Esophagus muscularis mucosa (tissue), 4 donors: ENCODE results near the gene DIP2C. TPM values are rescaled to one million over a fixed set of nuclear protein-coding genes. Genes with fewer than 3 reads are reported as not detected.

Experiments used
- DNase-seq: peaks from one replicate; pipeline ENCODE4 v3.0.0-alpha.2; 2017; ENCODE audit errors: extremely low spot score
- H3K27ac ChIP-seq, 4 donors: fragments of 200-600 bp; sonication (generic); replicated peaks in 1 of 4; 1 replicate in 3 of 4; 2 replicates in 1 of 4; pipeline ENCODE4 v1.5.1; 2016 to 2019; ENCODE audit warnings: mild to moderate bottlenecking in 1 of 4
- H3K27me3 ChIP-seq, 4 donors: fragments of 200-600 bp; sonication (generic); one replicate each; pipeline versions ENCODE4 v1.5.1 to v1.6.0; 2016 to 2019
- H3K36me3 ChIP-seq, 4 donors: fragments of 200-600 bp; sonication (generic); one replicate each; pipeline ENCODE4 v1.5.1; 2016 to 2019
- H3K4me1 ChIP-seq, 4 donors: fragments of 200-600 bp; sonication (generic); one replicate each; pipeline ENCODE4 v1.5.1; 2016 to 2019
- H3K4me3 ChIP-seq, 4 donors: fragments of 200-600 bp; sonication (generic); 1 replicate in 2 of 4; 2 replicates in 2 of 4; pipeline ENCODE4 v1.5.1; 2016 to 2019; ENCODE audit warnings: mild to moderate bottlenecking in 4 of 4, moderate library complexity in 1 of 4
- H3K9me3 ChIP-seq, 4 donors: fragments of 200-600 bp; sonication (generic); 1 replicate in 3 of 4; 2 replicates in 1 of 4; pipeline ENCODE4 v1.5.1; 2016 to 2019
- EP300 ChIP-seq: sonication (generic); formaldehyde crosslinking; IDR thresholded peaks from one replicate; pipeline ENCODE4 v1.6.1; 2017; ENCODE audit warnings: antibody characterized with exemption
- POLR2A ChIP-seq: fragments of 450-650 bp; IDR thresholded peaks from one replicate; pipeline ENCODE4 v1.6.1; 2017; ENCODE audit warnings: antibody characterized with exemption, moderate library complexity, mild to moderate bottlenecking, low read depth
- POLR2AphosphoS5 ChIP-seq, 2 donors: sonication (generic); formaldehyde crosslinking; IDR thresholded peaks; one replicate each; pipeline ENCODE4 v1.6.1; 2017; ENCODE audit warnings: antibody characterized with exemption in 2 of 2
- WGBS: methylation state at CpG from one replicate; pipeline ENCODE4 v1.1.5; 2018; 5-methylcytosine and 5-hydroxymethylcytosine counted together
- intact Hi-C: fragments of 100-400 bp; cut with DNase I; formaldehyde crosslinking; loops from one replicate; pipeline ENCODE4 v1.15.1; 2023
- total RNA-seq, 4 donors: library from RNA; depleted of rRNA; stranded (reverse); fragments of >200 nt; gene quantifications; one replicate each; pipeline versions ENCODE4 v1.1.0 to v1.2.1, GENCODE V29; 2016
- TF ChIP-seq, protein P1 (sequence below), 3 experiments: fragments of 200-600 bp in 2 of 3; fragments of 450-650 bp in 1 of 3; sonication (generic) in 2 of 3; IDR thresholded peaks; one replicate each; pipeline ENCODE4 v1.5.1; 2017 to 2019; ENCODE audit warnings: antibody characterized with exemption in 3 of 3, mild to moderate bottlenecking in 2 of 3, moderate library complexity in 1 of 3

DIP2C gene
- total RNA-seq, 4 donors from 2014 or later: 38.6 to 66.4 (median 55.7) TPM

DNA sequence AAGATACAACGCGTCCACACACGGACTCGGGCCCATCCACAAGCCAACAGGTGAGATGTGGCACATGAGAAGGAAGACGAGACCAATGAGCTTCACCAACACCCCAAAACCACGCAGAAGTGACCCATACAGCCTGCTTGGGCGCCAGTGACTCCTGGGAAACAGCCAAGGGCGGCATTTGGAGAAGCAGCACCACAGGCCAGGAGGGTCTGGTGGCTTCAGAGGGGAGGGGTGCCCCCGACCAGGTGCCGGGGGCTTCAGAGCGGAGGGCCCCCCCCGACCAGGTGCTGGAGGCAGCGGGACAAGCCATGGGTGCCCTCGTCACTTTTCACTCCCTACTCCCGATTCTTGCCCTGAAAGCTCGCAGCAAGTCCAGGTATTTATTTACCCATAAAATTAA lies 140.1 kb downstream of the DIP2C start:
- intact Hi-C loops: no loop called here
- no peak overlapping the region for H3K4me3 ChIP-seq
- H3K27me3 ChIP-seq: no peaks in the 10 kb centered on the region
- H3K27ac ChIP-seq: peak overlapping the region in 1 of 4 donors; percentile 15
- no peaks in the 10 kb centered on the region for H3K36me3 ChIP-seq
- TF ChIP-seq, protein P1, sequence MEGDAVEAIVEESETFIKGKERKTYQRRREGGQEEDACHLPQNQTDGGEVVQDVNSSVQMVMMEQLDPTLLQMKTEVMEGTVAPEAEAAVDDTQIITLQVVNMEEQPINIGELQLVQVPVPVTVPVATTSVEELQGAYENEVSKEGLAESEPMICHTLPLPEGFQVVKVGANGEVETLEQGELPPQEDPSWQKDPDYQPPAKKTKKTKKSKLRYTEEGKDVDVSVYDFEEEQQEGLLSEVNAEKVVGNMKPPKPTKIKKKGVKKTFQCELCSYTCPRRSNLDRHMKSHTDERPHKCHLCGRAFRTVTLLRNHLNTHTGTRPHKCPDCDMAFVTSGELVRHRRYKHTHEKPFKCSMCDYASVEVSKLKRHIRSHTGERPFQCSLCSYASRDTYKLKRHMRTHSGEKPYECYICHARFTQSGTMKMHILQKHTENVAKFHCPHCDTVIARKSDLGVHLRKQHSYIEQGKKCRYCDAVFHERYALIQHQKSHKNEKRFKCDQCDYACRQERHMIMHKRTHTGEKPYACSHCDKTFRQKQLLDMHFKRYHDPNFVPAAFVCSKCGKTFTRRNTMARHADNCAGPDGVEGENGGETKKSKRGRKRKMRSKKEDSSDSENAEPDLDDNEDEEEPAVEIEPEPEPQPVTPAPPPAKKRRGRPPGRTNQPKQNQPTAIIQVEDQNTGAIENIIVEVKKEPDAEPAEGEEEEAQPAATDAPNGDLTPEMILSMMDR (IDR thresholded peaks at IDR 0.05): no peak
- TF ChIP-seq POLR2AphosphoS5 (IDR thresholded peaks at IDR 0.05) (no peak), POLR2A (no peak), EP300 (no peak)
- 86% methylated on average over 14 of the region's 16 CpGs for WGBS
- H3K9me3 ChIP-seq: no peaks in the 10 kb centered on the region
- no peak for DNase-seq
- H3K4me1 ChIP-seq: peaks cover 27 to 70% (median 62%) of the 10 kb centered on the region in 4 donors

DNA sequence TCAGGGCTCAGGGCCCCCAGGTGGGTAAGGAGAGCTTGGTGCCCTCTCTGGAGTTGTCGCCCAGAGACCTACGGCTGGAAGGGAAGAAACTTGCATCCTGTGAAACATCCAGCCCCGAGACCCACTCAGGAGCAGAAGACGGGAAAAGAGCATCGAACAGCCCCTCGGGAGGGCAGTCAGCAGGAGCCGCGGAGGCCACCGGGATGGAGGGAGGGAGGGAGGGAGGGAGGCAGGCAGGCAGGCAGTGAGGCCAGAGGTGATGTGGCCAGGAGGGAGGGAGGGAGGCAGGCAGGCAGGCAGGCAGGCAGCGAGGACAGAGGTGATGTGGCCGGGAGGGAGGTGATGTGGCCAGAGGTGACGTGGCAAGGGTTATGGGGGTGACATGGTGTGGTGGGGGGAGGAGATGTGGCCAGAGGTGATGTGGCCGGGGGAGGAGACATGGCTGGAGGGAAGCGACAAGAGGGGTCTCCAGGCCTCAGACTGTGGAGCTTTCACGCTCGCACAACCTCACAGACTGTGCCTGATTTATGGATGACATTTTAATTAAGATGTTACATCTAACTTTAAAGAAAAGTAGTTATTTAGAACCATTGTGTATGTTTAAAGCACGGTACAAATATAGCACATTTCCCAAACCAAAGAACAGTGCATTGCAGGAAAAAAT lies 141.1 kb downstream of the DIP2C start:
- no peak for TF ChIP-seq POLR2A
- TF ChIP-seq EP300: no peak
- TF ChIP-seq POLR2AphosphoS5 (IDR thresholded peaks at IDR 0.05): no peak
- TF ChIP-seq, protein P1 (IDR thresholded peaks at IDR 0.05): no peak
- Histone ChIP-seq H3K27me3 (no peaks in the 10 kb centered on the region), H3K9me3 (no peaks in the 10 kb centered on the region), H3K27ac (no peak overlapping the region), H3K4me1 (peaks cover 27 to 68% (median 59%) of the 10 kb centered on the region in 4 donors), H3K4me3 (no peak overlapping the region), H3K36me3 (no peaks in the 10 kb centered on the region)
- intact Hi-C loops: no loop called here
- no peak for DNase-seq
- 79% methylated on average over 17 of the region's 17 CpGs for WGBS

DNA sequence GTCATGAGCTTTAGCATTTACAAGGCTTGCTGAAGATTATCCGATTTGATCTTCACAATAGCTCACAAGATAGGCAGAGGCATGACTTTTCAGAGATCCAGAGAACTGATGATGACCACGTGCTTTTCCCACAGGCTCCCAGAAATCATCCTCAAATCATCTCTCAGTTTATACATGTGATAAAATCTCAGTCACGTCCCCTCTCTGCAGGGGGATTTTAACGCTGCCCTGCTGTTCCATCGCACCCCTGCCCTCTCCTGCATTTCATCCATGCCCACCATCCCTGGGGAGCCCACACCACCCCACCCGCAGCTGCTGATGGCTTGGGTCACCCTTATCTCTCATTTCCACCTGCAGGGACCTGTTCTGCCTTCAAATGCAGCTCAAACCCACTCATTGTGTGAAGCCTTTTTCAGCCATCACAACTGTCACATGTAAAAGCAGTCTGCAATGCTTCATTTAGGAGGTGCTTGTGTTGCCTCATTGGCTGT lies 141.8 kb downstream of the DIP2C start:
- peaks cover 21 to 68% (median 52%) of the 10 kb centered on the region in 4 donors for H3K4me1 ChIP-seq
- intact Hi-C loops: no loop called here
- H3K27me3 ChIP-seq: no peaks in the 10 kb centered on the region
- no peaks in the 10 kb centered on the region for H3K36me3 ChIP-seq
- H3K27ac ChIP-seq: peak overlapping the region in 2 of 4 donors; percentile 31 to 43
- H3K4me3 ChIP-seq: no peak overlapping the region
- DNase-seq: no peak
- no peaks in the 10 kb centered on the region for H3K9me3 ChIP-seq
- WGBS: 61% methylated on average over 6 of the region's 6 CpGs
- no peak for TF ChIP-seq POLR2AphosphoS5 (IDR thresholded peaks at IDR 0.05)
- TF ChIP-seq, protein P1 (IDR thresholded peaks at IDR 0.05): no peak
- no peak for TF ChIP-seq EP300
- TF ChIP-seq POLR2A: no peak

DNA sequence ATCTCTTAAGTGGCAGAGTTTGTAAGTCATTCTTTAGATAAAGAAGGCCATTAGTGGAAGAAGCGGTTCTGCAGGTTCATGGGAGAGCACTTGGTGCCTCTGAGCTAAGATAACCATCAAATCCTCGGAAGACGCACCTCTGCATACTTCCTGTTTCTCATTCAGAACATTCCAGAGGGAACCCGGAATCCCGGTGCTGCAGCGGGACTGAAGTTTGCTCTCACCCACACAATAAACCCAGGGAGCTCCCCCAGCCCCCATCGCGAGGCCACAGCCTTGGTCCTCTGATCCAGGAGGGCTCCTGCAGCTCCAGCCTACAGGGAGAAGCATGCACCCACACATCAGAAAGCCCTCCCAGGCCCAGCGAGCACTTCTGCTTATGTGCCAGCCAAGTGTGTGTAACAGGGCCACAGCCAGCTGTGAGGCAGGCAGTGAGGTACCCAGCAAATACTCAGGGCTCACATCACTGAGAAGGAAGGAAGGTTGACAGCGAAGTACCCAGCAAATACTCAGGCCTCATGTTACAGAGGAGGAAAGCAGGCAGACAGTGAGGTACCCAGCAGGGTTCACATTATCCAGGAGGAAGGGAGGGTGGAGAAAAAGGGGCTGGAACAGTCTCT lies 142.4 kb downstream of the DIP2C start:
- no peaks in the 10 kb centered on the region for H3K27me3 ChIP-seq
- H3K9me3 ChIP-seq: no peaks in the 10 kb centered on the region
- no peak for TF ChIP-seq POLR2AphosphoS5 (IDR thresholded peaks at IDR 0.05)
- TF ChIP-seq, protein P1 (IDR thresholded peaks at IDR 0.05): no peak
- TF ChIP-seq POLR2A: no peak
- no peak for TF ChIP-seq EP300
- peak overlapping the region in 2 of 4 donors; percentile 31 to 43 for H3K27ac ChIP-seq
- no peak overlapping the region for H3K4me3 ChIP-seq
- no peak for DNase-seq
- H3K4me1 ChIP-seq: peaks cover 24 to 68% (median 51%) of the 10 kb centered on the region in 4 donors
- WGBS: 32% methylated on average over 9 of the region's 10 CpGs
- H3K36me3 ChIP-seq: no peaks in the 10 kb centered on the region
- intact Hi-C loops: no loop called here
